ENCODE measurements around the gene FEV. TPM values are rescaled to one million over a fixed set of nuclear protein-coding genes. Genes with fewer than 3 reads are reported as not detected.

Gene FEV
- total RNA-seq, 1 donor from 2014 or later = not detected

DNA sequence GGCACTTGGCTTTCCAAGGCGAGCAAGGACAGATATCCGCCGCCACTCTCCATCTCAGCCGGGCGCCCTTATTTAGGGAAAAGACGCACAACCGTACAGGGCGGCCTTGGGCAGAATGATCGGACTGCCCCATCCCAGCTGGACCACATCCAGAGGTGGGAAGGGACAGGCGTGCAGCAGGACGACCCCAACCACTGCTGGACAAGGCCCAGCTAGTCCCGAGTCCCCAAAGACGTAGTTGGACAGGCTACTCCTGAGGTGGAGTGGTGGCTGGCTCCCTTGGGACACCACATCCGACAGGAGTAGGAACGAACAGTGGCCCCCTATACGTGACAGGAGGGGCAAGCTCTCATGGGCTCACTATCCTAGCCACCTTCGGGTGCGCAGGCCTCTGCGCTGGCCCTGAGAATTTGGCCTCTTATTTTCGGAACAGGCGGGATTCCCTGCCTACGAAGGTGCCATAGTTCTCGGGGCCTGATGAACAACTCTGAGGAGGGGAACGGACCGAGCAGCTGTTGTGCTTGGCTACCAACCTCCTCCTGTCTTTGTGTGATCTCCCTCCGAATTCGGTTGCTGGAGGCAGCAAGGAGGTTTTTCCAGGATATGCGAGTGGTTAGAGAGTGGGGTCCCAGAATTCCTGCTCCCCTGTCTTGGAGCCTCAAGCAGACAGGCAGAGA lies 2.3 kb downstream of the FEV start:
- TF ChIP-seq, protein P1, sequence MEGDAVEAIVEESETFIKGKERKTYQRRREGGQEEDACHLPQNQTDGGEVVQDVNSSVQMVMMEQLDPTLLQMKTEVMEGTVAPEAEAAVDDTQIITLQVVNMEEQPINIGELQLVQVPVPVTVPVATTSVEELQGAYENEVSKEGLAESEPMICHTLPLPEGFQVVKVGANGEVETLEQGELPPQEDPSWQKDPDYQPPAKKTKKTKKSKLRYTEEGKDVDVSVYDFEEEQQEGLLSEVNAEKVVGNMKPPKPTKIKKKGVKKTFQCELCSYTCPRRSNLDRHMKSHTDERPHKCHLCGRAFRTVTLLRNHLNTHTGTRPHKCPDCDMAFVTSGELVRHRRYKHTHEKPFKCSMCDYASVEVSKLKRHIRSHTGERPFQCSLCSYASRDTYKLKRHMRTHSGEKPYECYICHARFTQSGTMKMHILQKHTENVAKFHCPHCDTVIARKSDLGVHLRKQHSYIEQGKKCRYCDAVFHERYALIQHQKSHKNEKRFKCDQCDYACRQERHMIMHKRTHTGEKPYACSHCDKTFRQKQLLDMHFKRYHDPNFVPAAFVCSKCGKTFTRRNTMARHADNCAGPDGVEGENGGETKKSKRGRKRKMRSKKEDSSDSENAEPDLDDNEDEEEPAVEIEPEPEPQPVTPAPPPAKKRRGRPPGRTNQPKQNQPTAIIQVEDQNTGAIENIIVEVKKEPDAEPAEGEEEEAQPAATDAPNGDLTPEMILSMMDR (IDR thresholded peaks at IDR 0.05) = no peak
- peaks cover 2% of the 10 kb centered on the region for H3K36me3 Mint-ChIP-seq (ENCODE audit: low read depth)
- DNase-seq (ENCODE audit: low spot score) = peak; percentile 71
- peaks cover 62% of the 10 kb centered on the region for H3K27me3 Mint-ChIP-seq (ENCODE audit: low read depth)
- H3K9me3 Mint-ChIP-seq (ENCODE audit: low read depth) = no peaks in the 10 kb centered on the region
- H3K4me1 Mint-ChIP-seq (ENCODE audit: low read depth) = peaks cover 19% of the 10 kb centered on the region
- H3K4me3 Mint-ChIP-seq (ENCODE audit: unreplicated experiment) = no peak overlapping the region
- H3K27ac Mint-ChIP-seq (ENCODE audit: unreplicated experiment) = no peak overlapping the region

DNA sequence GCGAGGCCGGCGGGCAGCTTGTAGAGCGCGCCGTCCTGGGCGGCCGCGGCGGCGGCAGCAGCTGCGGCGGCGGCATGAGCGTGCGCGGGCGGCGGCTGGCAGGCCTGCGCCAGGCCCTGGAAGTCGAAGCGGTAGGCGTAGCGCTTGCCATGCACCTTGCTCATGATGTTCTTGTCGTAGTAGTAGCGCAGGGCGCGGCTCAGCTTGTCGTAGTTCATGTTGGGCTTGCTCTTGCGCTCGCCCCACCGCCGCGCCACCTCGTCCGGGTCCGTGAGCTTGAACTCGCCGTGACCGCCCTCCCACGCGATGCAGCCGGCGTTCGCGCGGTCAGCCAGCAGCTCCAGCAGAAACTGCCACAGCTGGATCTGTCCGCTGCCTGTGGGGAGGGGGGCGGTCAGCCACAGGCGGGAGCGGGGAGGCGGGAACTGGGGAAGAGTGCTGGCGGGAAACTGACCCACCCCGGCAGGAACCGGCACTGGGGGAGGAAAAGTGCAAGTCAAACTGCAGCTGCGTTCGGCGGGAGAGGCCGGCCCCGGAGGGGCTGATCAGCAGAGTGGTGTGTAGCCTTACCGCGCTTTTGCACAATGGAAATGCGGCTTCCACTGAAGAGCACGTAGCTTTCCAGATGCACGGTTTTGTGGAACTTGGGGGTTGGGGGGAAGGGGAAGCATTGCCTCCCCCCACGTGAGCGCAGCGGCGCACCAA lies 3.0 kb downstream of the FEV start:
- no peak overlapping the region for H3K27ac Mint-ChIP-seq (ENCODE audit: unreplicated experiment)
- TF ChIP-seq, protein P1 (IDR thresholded peaks at IDR 0.05) = no peak
- H3K36me3 Mint-ChIP-seq (ENCODE audit: low read depth) = peaks cover 2% of the 10 kb centered on the region
- peak overlapping the region; percentile 50 for H3K4me3 Mint-ChIP-seq (ENCODE audit: unreplicated experiment)
- DNase-seq (ENCODE audit: low spot score) = peak; percentile 82
- H3K4me1 Mint-ChIP-seq (ENCODE audit: low read depth) = peaks cover 19% of the 10 kb centered on the region
- no peaks in the 10 kb centered on the region for H3K9me3 Mint-ChIP-seq (ENCODE audit: low read depth)
- H3K27me3 Mint-ChIP-seq (ENCODE audit: low read depth) = peaks cover 62% of the 10 kb centered on the region

DNA sequence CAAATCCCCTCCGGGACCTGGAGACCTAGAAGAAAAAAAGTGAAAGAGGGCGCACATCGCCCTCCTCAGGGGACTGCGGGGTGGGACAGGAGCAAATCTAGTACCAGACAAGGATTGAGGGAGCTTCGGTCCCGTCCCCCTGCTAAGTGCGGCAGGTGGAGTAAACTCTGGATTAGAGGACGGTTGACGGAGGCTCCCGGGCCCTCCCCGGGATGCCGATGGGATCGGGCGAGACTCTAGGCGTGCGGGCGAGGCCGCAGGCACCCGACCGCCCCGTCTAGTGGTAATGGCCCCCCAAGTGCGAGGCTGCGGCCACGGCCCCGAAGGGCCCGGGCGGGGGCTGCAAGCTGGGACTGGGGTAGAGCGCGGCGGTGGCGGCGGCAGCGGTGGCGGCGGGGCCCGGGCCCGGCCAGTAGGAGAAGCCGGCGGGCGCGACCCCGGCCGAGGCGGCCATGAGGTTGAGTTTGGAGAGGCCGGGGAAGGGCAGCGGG lies 3.5 kb downstream of the FEV start:
- peaks cover 19% of the 10 kb centered on the region for H3K4me1 Mint-ChIP-seq (ENCODE audit: low read depth)
- TF ChIP-seq, protein P1 (IDR thresholded peaks at IDR 0.05) = no peak

DNA sequence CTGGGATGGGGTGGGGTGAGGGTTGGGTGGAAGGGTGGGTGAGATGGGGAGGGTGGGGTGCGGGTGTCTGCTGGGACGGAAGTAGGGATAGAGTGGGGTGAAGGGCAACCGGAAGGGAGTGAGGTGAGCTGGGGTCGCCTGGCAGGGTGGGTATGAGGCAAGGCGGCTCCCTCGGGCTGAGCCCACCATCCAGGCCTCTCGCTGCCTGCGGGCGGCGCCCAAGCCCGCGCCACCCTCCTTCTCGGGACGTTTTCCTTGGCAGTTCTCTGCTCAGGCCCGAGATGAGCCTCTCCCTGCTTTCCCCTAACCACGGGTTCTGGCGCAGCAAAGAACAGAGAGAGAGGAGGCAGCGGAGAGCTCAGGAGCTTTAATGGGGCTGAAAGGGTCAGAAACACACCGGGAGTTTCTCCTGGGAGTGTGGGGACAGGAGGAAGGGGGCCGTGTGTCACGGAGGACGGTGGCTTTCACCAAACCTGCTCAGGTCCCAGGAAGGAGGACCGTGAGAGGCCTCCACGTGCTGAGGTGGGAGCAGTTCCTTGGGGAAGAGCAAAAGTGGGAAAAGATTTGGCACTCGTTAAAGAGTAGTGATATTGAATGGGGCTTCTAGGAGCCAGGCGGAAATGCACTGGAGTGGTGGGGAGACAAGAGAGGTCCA lies 4.1 kb downstream of the FEV start:
- TF ChIP-seq, protein P1 (IDR thresholded peaks at IDR 0.05) = no peak
- H3K27me3 Mint-ChIP-seq (ENCODE audit: low read depth) = peaks cover 62% of the 10 kb centered on the region
- H3K36me3 Mint-ChIP-seq (ENCODE audit: low read depth) = peaks cover 2% of the 10 kb centered on the region
- H3K4me3 Mint-ChIP-seq (ENCODE audit: unreplicated experiment) = peak overlapping the region; percentile 33
- H3K27ac Mint-ChIP-seq (ENCODE audit: unreplicated experiment) = no peak overlapping the region
- DNase-seq (ENCODE audit: low spot score) = peak; percentile 55
- no peaks in the 10 kb centered on the region for H3K9me3 Mint-ChIP-seq (ENCODE audit: low read depth)
- H3K4me1 Mint-ChIP-seq (ENCODE audit: low read depth) = peaks cover 19% of the 10 kb centered on the region

More for the DNA sequence above, 3.5 kb downstream of the FEV start:
- Mint-ChIP-seq H3K4me3 (ENCODE audit: unreplicated experiment) (peak overlapping the region; percentile 33), H3K27ac (ENCODE audit: unreplicated experiment) (no peak overlapping the region), H3K9me3 (ENCODE audit: low read depth) (no peaks in the 10 kb centered on the region), H3K36me3 (ENCODE audit: low read depth) (peaks cover 2% of the 10 kb centered on the region), H3K27me3 (ENCODE audit: low read depth) (peaks cover 62% of the 10 kb centered on the region)
- no peak for DNase-seq (ENCODE audit: low spot score)
